Tibial artery (tissue), 4 donors: ENCODE data around the gene DYDC1.

Experiments
- DNase-seq, 2 donors: peaks; one replicate each; pipeline ENCODE4 v3.0.0-alpha.2; 2019
- H3K27ac ChIP-seq, 2 donors: fragments of 200-600 bp; sonication (generic) in 1 of 2; 1 replicate in 1 of 2; 2 replicates in 1 of 2; pipeline ENCODE4 v1.5.1; 2018 to 2019; ENCODE audit warnings: mild to moderate bottlenecking in 1 of 2
- H3K27me3 ChIP-seq, 2 donors: fragments of 200-600 bp; sonication (generic) in 1 of 2; one replicate each; pipeline versions ENCODE4 v1.5.1 to v1.6.0; 2016 to 2019
- H3K36me3 ChIP-seq, 3 donors: fragments of 200-600 bp; sonication (generic) in 2 of 3; one replicate each; pipeline ENCODE4 v1.5.1; 2016 to 2019; ENCODE audit warnings: mild to moderate bottlenecking in 2 of 3
- H3K4me1 ChIP-seq, 4 donors: fragments of 200-600 bp; sonication (generic) in 2 of 4; 1 replicate in 3 of 4; 2 replicates in 1 of 4; pipeline ENCODE4 v1.5.1; 2016 to 2019
- H3K4me3 ChIP-seq, 2 donors: fragments of 200-600 bp; sonication (generic) in 1 of 2; 1 replicate in 1 of 2; 2 replicates in 1 of 2; pipeline ENCODE4 v1.5.1; 2018 to 2019; ENCODE audit warnings: mild to moderate bottlenecking in 2 of 2
- H3K9me3 ChIP-seq, 3 donors: fragments of 200-600 bp; sonication (generic) in 1 of 3; one replicate each; pipeline ENCODE4 v1.5.1; 2016 to 2019
- intact Hi-C: fragments of 100-400 bp; cut with DNase I; formaldehyde crosslinking; loops from one replicate; pipeline ENCODE4 v1.15.0; 2023; ENCODE audit warnings: low total_unique reads
- TF ChIP-seq, protein P1 (sequence below), 2 experiments: fragments of 200-600 bp in 1 of 2; fragments of 450-650 bp in 1 of 2; IDR thresholded peaks; one replicate each; pipeline ENCODE4 v1.5.1; 2017 to 2019; ENCODE audit warnings: antibody characterized with exemption in 2 of 2, mild to moderate bottlenecking in 1 of 2, moderate library complexity in 1 of 2

DYDC1 gene

DNA sequence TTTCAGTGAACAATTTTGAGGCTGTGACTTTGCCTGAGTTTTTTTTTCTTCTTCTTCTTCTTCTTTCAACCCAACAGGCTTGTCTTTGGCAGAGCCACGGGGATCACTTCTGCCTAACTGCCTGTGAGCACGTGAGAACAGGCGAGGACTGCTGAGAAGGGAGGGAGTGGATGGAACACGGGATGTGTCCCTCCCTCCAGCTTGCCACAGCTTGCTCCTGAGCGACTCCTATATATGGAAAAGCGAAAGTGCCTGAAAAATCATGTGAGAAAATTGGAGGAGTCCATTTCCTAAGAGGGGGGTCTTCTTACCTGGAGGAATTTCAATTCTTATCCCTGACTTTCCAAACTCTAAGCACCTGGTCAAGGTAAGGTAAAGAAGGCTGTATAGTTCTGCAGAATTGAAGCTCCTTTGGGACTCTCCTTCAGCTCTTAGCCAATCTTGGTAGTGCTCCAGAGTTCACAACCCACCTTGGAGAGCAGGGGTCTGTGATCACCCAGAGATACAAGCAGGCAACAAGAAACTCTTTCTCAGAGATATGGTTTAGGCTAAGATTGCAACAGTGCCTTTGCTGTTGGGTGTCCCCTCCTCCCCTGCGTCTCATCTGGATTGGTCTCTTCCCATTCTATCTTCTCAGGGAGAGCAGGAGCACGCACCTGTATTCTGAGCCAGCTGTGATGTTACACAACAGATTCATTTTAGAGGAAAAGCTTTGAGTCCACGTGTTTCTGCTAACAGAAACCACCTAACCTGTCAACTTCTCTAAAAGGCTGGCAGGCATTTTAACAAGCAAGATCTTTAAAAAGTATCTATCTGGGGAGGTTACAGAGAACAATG lies 66.9 kb downstream of the DYDC1 start, which contains the start of gene MAT1A:
MAT1A (minus strand) TSS at position 208 of the 837 bp plus-strand sequence. CDS start 235 bp downstream, outside the sequence.
- H3K27ac ChIP-seq: no peak within 1 kb of the TSS
- H3K27me3 ChIP-seq: no peaks in the 10 kb centered on the region
- TF ChIP-seq, protein P1, sequence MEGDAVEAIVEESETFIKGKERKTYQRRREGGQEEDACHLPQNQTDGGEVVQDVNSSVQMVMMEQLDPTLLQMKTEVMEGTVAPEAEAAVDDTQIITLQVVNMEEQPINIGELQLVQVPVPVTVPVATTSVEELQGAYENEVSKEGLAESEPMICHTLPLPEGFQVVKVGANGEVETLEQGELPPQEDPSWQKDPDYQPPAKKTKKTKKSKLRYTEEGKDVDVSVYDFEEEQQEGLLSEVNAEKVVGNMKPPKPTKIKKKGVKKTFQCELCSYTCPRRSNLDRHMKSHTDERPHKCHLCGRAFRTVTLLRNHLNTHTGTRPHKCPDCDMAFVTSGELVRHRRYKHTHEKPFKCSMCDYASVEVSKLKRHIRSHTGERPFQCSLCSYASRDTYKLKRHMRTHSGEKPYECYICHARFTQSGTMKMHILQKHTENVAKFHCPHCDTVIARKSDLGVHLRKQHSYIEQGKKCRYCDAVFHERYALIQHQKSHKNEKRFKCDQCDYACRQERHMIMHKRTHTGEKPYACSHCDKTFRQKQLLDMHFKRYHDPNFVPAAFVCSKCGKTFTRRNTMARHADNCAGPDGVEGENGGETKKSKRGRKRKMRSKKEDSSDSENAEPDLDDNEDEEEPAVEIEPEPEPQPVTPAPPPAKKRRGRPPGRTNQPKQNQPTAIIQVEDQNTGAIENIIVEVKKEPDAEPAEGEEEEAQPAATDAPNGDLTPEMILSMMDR (IDR thresholded peaks at IDR 0.05): no peak
- H3K9me3 ChIP-seq: no peaks in the 10 kb centered on the region
- H3K4me1 ChIP-seq: no peaks in the 10 kb centered on the region
- no peaks in the 10 kb centered on the region for H3K36me3 ChIP-seq
- H3K4me3 ChIP-seq: no peak within 1 kb of the TSS
- no peak for DNase-seq
- intact Hi-C loops: no loop called here

DNA sequence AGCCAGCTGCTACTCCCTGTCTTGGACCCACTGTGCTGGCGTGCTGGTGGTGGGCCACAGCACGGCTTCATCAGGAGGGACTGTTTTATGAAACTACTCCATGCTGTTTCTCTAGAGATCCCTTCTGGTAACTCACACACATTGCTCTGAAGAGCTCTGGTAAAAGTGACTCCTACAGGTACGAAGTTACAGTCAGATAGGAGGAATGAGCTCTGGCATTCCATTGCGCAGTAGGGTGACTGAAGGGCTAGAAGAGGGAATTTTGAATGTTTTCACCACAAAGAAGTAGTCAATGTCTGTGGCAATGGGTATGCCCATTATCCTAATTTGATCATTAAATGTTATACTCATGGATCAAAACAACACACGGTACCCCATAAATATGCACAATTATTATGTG lies 67.7 kb downstream of the DYDC1 start:
- DNase-seq: no peak
- H3K27me3 ChIP-seq: no peaks in the 10 kb centered on the region
- H3K4me3 ChIP-seq: no peak overlapping the region
- TF ChIP-seq, protein P1 (IDR thresholded peaks at IDR 0.05): no peak
- intact Hi-C loops: no loop called here
- no peaks in the 10 kb centered on the region for H3K36me3 ChIP-seq
- no peaks in the 10 kb centered on the region for H3K9me3 ChIP-seq
- H3K4me1 ChIP-seq: no peaks in the 10 kb centered on the region
- H3K27ac ChIP-seq: no peak overlapping the region
